Gastrocnemius medialis (tissue), 4 donors: ENCODE data around the gene CPED1. TPM values are rescaled to one million over a fixed set of nuclear protein-coding genes. Genes with fewer than 3 reads are reported as not detected.
A peak's percentile ranks its signal among the peaks of the same experiment; 100 is the strongest.

ENCODE experiments used
- ATAC-seq, 2 donors: fragments of 150-250 bp; one replicate each; pipeline ENCODE4 v1.9.1; 2016
- DNase-seq, 2 donors: peaks; one replicate each; pipeline ENCODE4 v3.0.0-alpha.2; 2019
- H3K27ac ChIP-seq, 4 donors: fragments of 200-600 bp; sonication (generic); 1 replicate in 1 of 4; 2 replicates in 3 of 4; pipeline ENCODE4 v1.5.1; 2016 to 2018; ENCODE audit warnings: mild to moderate bottlenecking in 2 of 4, moderate library complexity in 1 of 4
- H3K27me3 ChIP-seq, 3 donors: fragments of 200-600 bp; sonication (generic) in 2 of 3; 1 replicate in 1 of 3; 2 replicates in 2 of 3; pipeline versions ENCODE4 v1.5.1 to v1.6.0; 2016 to 2019; ENCODE audit warnings: mild to moderate bottlenecking in 1 of 3, moderate library complexity in 1 of 3
- H3K36me3 ChIP-seq, 2 donors: fragments of 200-600 bp; sonication (generic) in 1 of 2; one replicate each; pipeline ENCODE4 v1.5.1; 2017 to 2018
- H3K4me1 ChIP-seq, 2 donors: fragments of 200-600 bp; sonication (generic) in 1 of 2; one replicate each; pipeline ENCODE4 v1.5.1; 2016 to 2017; ENCODE audit warnings: mild to moderate bottlenecking in 2 of 2
- H3K4me3 ChIP-seq, 4 donors: fragments of 200-600 bp; sonication (generic) in 3 of 4; 1 replicate in 1 of 4; 2 replicates in 3 of 4; pipeline ENCODE4 v1.5.1; 2016 to 2019; ENCODE audit warnings: mild to moderate bottlenecking in 2 of 4
- H3K9me3 ChIP-seq, 3 donors: fragments of 200-600 bp; sonication (generic) in 2 of 3; 1 replicate in 1 of 3; 2 replicates in 2 of 3; pipeline ENCODE4 v1.5.1; 2016 to 2019
- CTCF ChIP-seq, 5 experiments: fragments of 450-650 bp in 3 of 5; fragments of 200-600 bp in 2 of 5; sonication (generic) in 2 of 5; IDR thresholded peaks in 4 of 5; conservative IDR thresholded peaks in 1 of 5; 1 replicate in 4 of 5; 2 replicates in 1 of 5; pipeline ENCODE4 v1.5.1; 2016 to 2019; ENCODE audit warnings: antibody characterized with exemption in 5 of 5, mild to moderate bottlenecking in 3 of 5, moderate library complexity in 3 of 5
- POLR2A ChIP-seq, 2 donors: fragments of 450-650 bp; IDR thresholded peaks; one replicate each; pipeline ENCODE4 v1.6.1; 2017; ENCODE audit warnings: antibody characterized with exemption in 2 of 2, mild to moderate bottlenecking in 2 of 2, moderate library complexity in 2 of 2
- in situ Hi-C, 4 donors: fragments of 200-750 bp; cut with MboI; loops; one replicate each; pipeline versions ENCODE4 v1.15.0 to v1.8.0; 2017; ENCODE audit warnings: low sequenced_read_pairs in 4 of 4
- intact Hi-C: fragments of 100-400 bp; cut with DNase I; formaldehyde crosslinking; loops from one replicate; pipeline ENCODE4 v1.15.1; 2023; ENCODE audit warnings: low total_unique reads
- total RNA-seq, 4 donors: library from RNA; depleted of rRNA; stranded (reverse); fragments of >200 nt; gene quantifications; one replicate each; pipeline versions ENCODE4 v1.1.0 to v1.2.3, GENCODE V29; 2016

The CPED1 gene
- total RNA-seq, 4 donors from 2014 or later: 4.8 to 35.5 (median 34.1) TPM

GRCh38 chr7:120964088-120964487 lies 24.4 kb upstream of the CPED1 start:
- no peak for DNase-seq
- H3K9me3 ChIP-seq: no peaks in the 10 kb centered on the region
- intact Hi-C loops (no loop called here), in situ Hi-C loops (loop anchor here in 1 of 4 donors (25.0 kb wide), 1 partner anchor 323 kb away; no protein-coding TSS in a partner anchor)
- TF ChIP-seq POLR2A (IDR thresholded peaks at IDR 0.05) (no peak), CTCF (IDR thresholded peaks at IDR 0.05 in 4 of 5, conservative IDR thresholded peaks at IDR 0.05 in 1 of 5) (no peak)
- ATAC-seq: no peak
- H3K4me3 ChIP-seq: no peak overlapping the region
- H3K36me3 ChIP-seq: peaks cover 3 to 32% of the 10 kb centered on the region in 2 donors
- H3K27me3 ChIP-seq: no peaks in the 10 kb centered on the region
- H3K27ac ChIP-seq: no peak overlapping the region
- H3K4me1 ChIP-seq: peaks cover 9 to 11% of the 10 kb centered on the region in 2 donors

GRCh38 chr7:120966961-120967360 lies 21.6 kb upstream of the CPED1 start:
- no peaks in the 10 kb centered on the region for H3K9me3 ChIP-seq
- no peak overlapping the region for H3K27ac ChIP-seq
- DNase-seq: no peak
- TF ChIP-seq CTCF (IDR thresholded peaks at IDR 0.05 in 4 of 5, conservative IDR thresholded peaks at IDR 0.05 in 1 of 5) (no peak), POLR2A (IDR thresholded peaks at IDR 0.05) (no peak)
- intact Hi-C loops: no loop called here
- no peak for ATAC-seq
- H3K27me3 ChIP-seq: no peaks in the 10 kb centered on the region
- H3K4me3 ChIP-seq: no peak overlapping the region
- in situ Hi-C loops: loop anchor here in 1 of 4 donors (25.0 kb wide), 1 partner anchor 320 kb away; no protein-coding TSS in a partner anchor
- H3K36me3 ChIP-seq: peaks cover 3 to 61% of the 10 kb centered on the region in 2 donors
- H3K4me1 ChIP-seq: peaks cover 3 to 5% of the 10 kb centered on the region in 2 donors

GRCh38 chr7:120973849-120974248 lies 14.7 kb upstream of the CPED1 start:
- TF ChIP-seq POLR2A (IDR thresholded peaks at IDR 0.05) (no peak), CTCF (IDR thresholded peaks at IDR 0.05 in 4 of 5, conservative IDR thresholded peaks at IDR 0.05 in 1 of 5) (no peak)
- DNase-seq (no peak), ATAC-seq (peak in 1 of 2 donors; percentile 92)
- no peaks in the 10 kb centered on the region for H3K27me3 ChIP-seq
- H3K4me3 ChIP-seq: no peak overlapping the region
- H3K36me3 ChIP-seq: peaks cover 1 to 71% of the 10 kb centered on the region in 2 donors
- intact Hi-C loops (no loop called here), in situ Hi-C loops (loop anchor here in 1 of 4 donors (25.0 kb wide), 1 partner anchor 313 kb away; no protein-coding TSS in a partner anchor)
- H3K9me3 ChIP-seq: no peaks in the 10 kb centered on the region
- no peak overlapping the region for H3K27ac ChIP-seq
- no peaks in the 10 kb centered on the region for H3K4me1 ChIP-seq

GRCh38 chr7:120979765-120980499 lies 8.6 kb upstream of the CPED1 start:
- Histone ChIP-seq H3K4me1 (no peaks in the 10 kb centered on the region), H3K36me3 (peaks cover 0 to 10% of the 10 kb centered on the region in 2 donors), H3K9me3 (no peaks in the 10 kb centered on the region), H3K4me3 (no peak overlapping the region), H3K27me3 (no peaks in the 10 kb centered on the region), H3K27ac (no peak overlapping the region)
- ATAC-seq (no peak), DNase-seq (no peak)
- TF ChIP-seq POLR2A (IDR thresholded peaks at IDR 0.05): no peak
- TF ChIP-seq CTCF (IDR thresholded peaks at IDR 0.05 in 4 of 5, conservative IDR thresholded peaks at IDR 0.05 in 1 of 5): no peak
- in situ Hi-C loops: loop anchor here in 1 of 4 donors (10.0 kb wide), 1 partner anchor 125 kb away; no protein-coding TSS in a partner anchor
- intact Hi-C loops: no loop called here
